HCT116 (cell line): ENCODE measurements around the gene PLCG2. TPM values are rescaled to one million over a fixed set of nuclear protein-coding genes. Genes with fewer than 3 reads are reported as not detected.

Experiments
- ATAC-seq: fragments of 200-7000 bp; cut with Tn5 transposase; 2 replicates; pipeline ENCODE4 v1.9.1; 2020; ENCODE audit warnings: mild to moderate bottlenecking, moderate library complexity
- BruUV-seq: library from RNA; stranded (reverse); fragments of 400-500 nt; replicated peaks from 2 replicates; lab custom pipeline; 2021; lab: Mats Ljungman, UMichigan
- CTCF ChIA-PET: fragments of 300-600 bp; sonication (Branson Sonifier 250); formaldehyde crosslinking; loops from one replicate; lab custom pipeline; 2021; ENCODE audit warnings: antibody characterized with exemption; lab: Charles Lee
- POLR2A ChIA-PET: fragments of 300-600, 350-600 bp; sonication (Branson Sonifier 250); formaldehyde crosslinking; loops from one replicate; lab custom pipeline; 2021; ENCODE audit warnings: antibody characterized with exemption; lab: Charles Lee
- RAD21 ChIA-PET, 2 experiments: fragments of 300-600 bp; sonication (Branson Sonifier 250); formaldehyde crosslinking; loops; one replicate each; lab custom pipeline; 2023; ENCODE audit warnings: low total read pairs in 2 of 2; ENCODE audit not compliant: uncharacterized antibody in 2 of 2, unreplicated experiment in 2 of 2, low non-redundant PET in 1 of 2; lab: Charles Lee
- DNase-seq: peaks from one replicate; pipeline ENCODE4 v3.0.0-alpha.2; 2010; ENCODE audit warnings: low read depth, low spot score
- H2AFZ ChIP-seq: fragments of 200-600 bp; shearing (Covaris generic), sonication (generic); 2 replicates; pipeline ENCODE4 v1.6.1; 2017; ENCODE audit warnings: low read depth, mixed run types, mixed read lengths, antibody characterized with exemption, low read length; ENCODE audit not compliant: poor library complexity, severe bottlenecking
- H3K27ac ChIP-seq: 2 replicates; pipeline ENCODE4 v1.5.1; 2012; ENCODE audit warnings: low read depth, low read length
- H3K27me3 ChIP-seq: fragments of 200-600 bp; sonication (generic); 2 replicates; pipeline ENCODE4 v1.6.1; 2016; ENCODE audit warnings: mixed run types, low read length, mixed read lengths; ENCODE audit not compliant: insufficient read depth
- H3K36me3 ChIP-seq, 2 experiments: fragments of 200-500 bp in 1 of 2; fragments of 200-600 bp in 1 of 2; sonication (Bioruptor generic) in 1 of 2; sonication (generic) in 1 of 2; 2 replicates each; pipeline versions ENCODE4 v1.5.1 to v1.6.1; 2014 to 2016; ENCODE audit warnings: low read length in 2 of 2, inconsistent platforms in 1 of 2, mixed read lengths in 1 of 2, mixed run types in 1 of 2; ENCODE audit not compliant: insufficient read depth in 2 of 2, control insufficient read depth in 1 of 2
- H3K4me1 ChIP-seq, 2 experiments: fragments of 200-600 bp in 1 of 2; sonication (generic) in 1 of 2; 2 replicates each; pipeline versions ENCODE4 v1.5.1 to v1.6.1; 2012 to 2017; ENCODE audit warnings: low read length in 2 of 2, inconsistent platforms in 1 of 2, mild to moderate bottlenecking in 1 of 2, mixed read lengths in 1 of 2, mixed run types in 1 of 2, moderate library complexity in 1 of 2; ENCODE audit not compliant: insufficient read depth in 2 of 2, control insufficient read depth in 1 of 2
- H3K4me2 ChIP-seq: fragments of 200-600 bp; sonication (generic); 2 replicates; pipeline ENCODE4 v1.6.1; 2017; ENCODE audit warnings: mixed run types, low read length, mixed read lengths
- H3K4me3 ChIP-seq, 2 experiments: fragments of 200-600 bp in 1 of 2; sonication (generic) in 1 of 2; replicated peaks in 1 of 2; 2 replicates each; pipeline ENCODE4 v1.5.1; 2011 to 2016; ENCODE audit warnings: low read length in 2 of 2, control low read depth in 1 of 2, low read depth in 1 of 2, mild to moderate bottlenecking in 1 of 2, mixed read lengths in 1 of 2, mixed run types in 1 of 2
- H3K79me2 ChIP-seq: fragments of 200-600 bp; sonication (generic); 2 replicates; pipeline ENCODE4 v1.6.1; 2017; ENCODE audit warnings: mild to moderate bottlenecking, mixed run types, low read length, moderate library complexity, mixed read lengths; ENCODE audit not compliant: insufficient read depth
- H3K9ac ChIP-seq: fragments of 200-600 bp; sonication (generic); 2 replicates; pipeline ENCODE4 v1.6.1; 2016; ENCODE audit warnings: low read length, mixed read lengths
- H3K9me2 ChIP-seq: fragments of 200-600 bp; sonication (generic), shearing (Covaris generic); 2 replicates; pipeline ENCODE4 v1.6.1; 2017; ENCODE audit warnings: mixed run types, mild to moderate bottlenecking, moderate library complexity; ENCODE audit not compliant: insufficient read depth
- H3K9me3 ChIP-seq, 2 experiments: fragments of 200-500 bp in 1 of 2; fragments of 200-600 bp in 1 of 2; sonication (Bioruptor generic) in 1 of 2; sonication (generic) in 1 of 2; 2 replicates each; pipeline ENCODE4 v1.6.1; 2014 to 2017; ENCODE audit warnings: low read length in 2 of 2, mixed read lengths in 2 of 2, inconsistent platforms in 1 of 2, low read depth in 1 of 2, mild to moderate bottlenecking in 1 of 2, mixed run types in 1 of 2, moderate library complexity in 1 of 2; ENCODE audit not compliant: control insufficient read depth in 1 of 2, insufficient read depth in 1 of 2
- H4K20me1 ChIP-seq: fragments of 200-600 bp; sonication (generic), shearing (Covaris generic); 2 replicates; pipeline ENCODE4 v1.6.1; 2017; ENCODE audit warnings: mixed run types, mild to moderate bottlenecking, moderate library complexity; ENCODE audit not compliant: insufficient read depth
- CTCF ChIP-seq, 3 experiments: fragments of 200-600 bp in 1 of 3; sonication (generic) in 1 of 3; IDR thresholded peaks in 2 of 3; conservative IDR thresholded peaks in 1 of 3; 2 replicates each; pipeline ENCODE4 v1.5.1; 2012 to 2017; ENCODE audit warnings: low read depth in 2 of 3, low read length in 2 of 3, antibody characterized with exemption in 1 of 3, borderline replicate concordance in 1 of 3, control low read depth in 1 of 3, mild to moderate bottlenecking in 1 of 3, mixed read lengths in 1 of 3, mixed run types in 1 of 3, moderate library complexity in 1 of 3; ENCODE audit not compliant: insufficient read depth in 1 of 3
- EZH2phosphoT487 ChIP-seq: fragments of 200-600 bp; IDR thresholded peaks from 2 replicates; pipeline ENCODE4 v1.6.1; 2018; ENCODE audit warnings: antibody characterized with exemption, borderline replicate concordance
- REST ChIP-seq: IDR thresholded peaks from 2 replicates; pipeline ENCODE4 v1.6.1; 2012; ENCODE audit warnings: low read depth
- SRF ChIP-seq: IDR thresholded peaks from 2 replicates; pipeline ENCODE4 v1.6.1; 2012; ENCODE audit warnings: low read depth
- YY1 ChIP-seq: IDR thresholded peaks from 2 replicates; pipeline ENCODE4 v1.6.1; 2011; ENCODE audit warnings: low read length, low read depth, moderate library complexity, mild to moderate bottlenecking; ENCODE audit not compliant: insufficient replicate concordance; ENCODE audit errors: extremely low read depth
- ZBTB33 ChIP-seq: IDR thresholded peaks from 2 replicates; pipeline ENCODE4 v1.6.1; 2011; ENCODE audit warnings: mild to moderate bottlenecking, low read length, moderate library complexity; ENCODE audit not compliant: insufficient replicate concordance; ENCODE audit errors: extremely low read depth
- intact Hi-C: fragments of 100-400 bp; cut with micrococcal nuclease; formaldehyde crosslinking; loops from 2 replicates; pipeline ENCODE4 v1.10.0; 2022
- total RNA-seq: library from RNA; stranded (reverse); gene quantifications from one replicate; pipeline ENCODE4 v1.2.1, GENCODE V29; 2021; ENCODE audit not compliant: unreplicated experiment

PLCG2 gene
- total RNA-seq, 1 experiment from 2014 or later: 31.2 TPM

GRCh38 chr16:81899601-81900000, 120.5 kb downstream of the PLCG2 start (continued):
- TF ChIP-seq REST (no peak), YY1 (no peak), EZH2phosphoT487 (no peak)

DNA sequence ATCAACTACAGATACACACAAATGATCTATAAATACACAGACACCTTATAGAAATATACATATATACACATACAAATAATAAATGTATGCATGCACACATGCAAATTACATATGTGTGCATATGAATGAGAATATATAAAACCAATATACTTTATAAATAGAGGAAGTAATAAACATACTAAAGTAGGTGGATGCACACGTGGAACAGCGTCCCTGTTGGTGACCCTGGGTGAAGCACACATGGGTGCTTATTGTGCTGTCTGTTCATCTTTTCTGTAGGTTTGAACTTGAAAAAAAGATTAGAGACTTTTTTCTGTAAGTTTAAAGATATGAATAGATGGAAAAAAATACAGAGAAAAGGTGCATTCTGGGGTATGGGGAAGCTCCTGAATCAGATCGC, 120.9 kb downstream of the PLCG2 start:
- H3K4me1 ChIP-seq: no peaks in the 10 kb centered on the region

More for the DNA sequence above, 120.9 kb downstream of the PLCG2 start:
- Histone ChIP-seq H3K27ac (no peak overlapping the region), H3K36me3 (peaks cover 0 to 3% of the 10 kb centered on the region in 2 experiments; a peak in 1 of 4 replicates), H3K4me2 (no peak overlapping the region), H2AFZ (no peak overlapping the region), H3K9me2 (no peaks in the 10 kb centered on the region), H4K20me1 (no peaks in the 10 kb centered on the region), H3K27me3 (no peaks in the 10 kb centered on the region), H3K9ac (no peak overlapping the region), H3K79me2 (no peaks in the 10 kb centered on the region), H3K9me3 (no peaks in the 10 kb centered on the region), H3K4me3 (no peak overlapping the region)
- ChIA-PET CTCF (no interaction called here), RAD21 (no interaction called here), POLR2A (no interaction called here)
- no peak for ATAC-seq
- TF ChIP-seq CTCF (IDR thresholded peaks at IDR 0.05 in 2 of 3, conservative IDR thresholded peaks at IDR 0.05 in 1 of 3; ENCODE audit: borderline replicate concordance in 1 of 3, insufficient read depth in 1 of 3, low read depth in 2 of 3, low read length in 2 of 3) (peak in 2 of 3 experiments; percentile 12 to 31; a peak in 2 of 6 replicates), SRF (no peak), ZBTB33 (no peak)
- no peak for DNase-seq
- intact Hi-C loops: no loop called here
- no TSS peak for BruUV-seq
